ENCODE results near the gene MRPL41.
"Not testable (repeated sequence)": the region's sequence is repeated elsewhere in the genome, so short reads cannot be mapped to it uniquely, and the experiment has no call there.

The MRPL41 gene

DNA sequence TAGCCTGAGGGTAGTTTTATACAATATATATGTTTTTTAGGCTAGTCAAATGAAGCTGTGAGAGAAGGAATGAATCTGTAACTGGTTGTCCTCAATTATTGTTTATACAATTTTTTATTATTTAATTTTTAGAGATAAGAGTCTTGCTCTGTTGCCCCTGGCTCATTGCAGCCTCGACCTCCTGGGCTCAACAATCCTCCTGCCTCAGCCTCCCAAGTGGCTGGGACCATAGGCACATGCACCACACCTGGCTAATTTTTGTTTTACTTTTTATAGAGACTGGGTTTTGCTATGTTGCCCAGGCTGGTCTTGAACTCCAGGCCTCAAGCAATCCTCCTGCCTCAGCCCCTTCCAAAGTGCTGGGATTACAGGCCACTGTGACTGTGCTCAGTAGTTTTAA lies 2.7 kb downstream of the MRPL41 start:
- no peak for DNase-seq

DNA sequence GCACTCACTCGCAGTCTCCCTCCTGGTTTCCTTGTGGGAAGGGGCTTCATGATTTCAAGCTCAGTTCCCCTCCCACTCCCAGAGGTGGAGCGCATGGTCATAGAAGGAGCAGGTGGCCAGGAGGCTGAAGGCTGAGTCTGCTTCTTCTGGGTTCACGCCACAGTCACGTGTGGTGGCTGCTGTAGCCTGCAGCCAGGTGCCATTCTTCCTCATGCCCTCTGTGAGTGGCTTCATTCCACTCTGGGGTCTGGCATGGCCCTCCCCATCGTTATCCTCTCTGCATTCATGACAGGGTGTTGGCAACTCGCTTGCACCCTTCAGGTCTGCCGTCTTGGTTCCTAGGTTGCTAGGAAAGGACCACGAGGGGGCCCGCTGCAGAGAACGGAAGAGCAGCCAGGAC lies 3.5 kb downstream of the MRPL41 start:
- no peak for DNase-seq

DNA sequence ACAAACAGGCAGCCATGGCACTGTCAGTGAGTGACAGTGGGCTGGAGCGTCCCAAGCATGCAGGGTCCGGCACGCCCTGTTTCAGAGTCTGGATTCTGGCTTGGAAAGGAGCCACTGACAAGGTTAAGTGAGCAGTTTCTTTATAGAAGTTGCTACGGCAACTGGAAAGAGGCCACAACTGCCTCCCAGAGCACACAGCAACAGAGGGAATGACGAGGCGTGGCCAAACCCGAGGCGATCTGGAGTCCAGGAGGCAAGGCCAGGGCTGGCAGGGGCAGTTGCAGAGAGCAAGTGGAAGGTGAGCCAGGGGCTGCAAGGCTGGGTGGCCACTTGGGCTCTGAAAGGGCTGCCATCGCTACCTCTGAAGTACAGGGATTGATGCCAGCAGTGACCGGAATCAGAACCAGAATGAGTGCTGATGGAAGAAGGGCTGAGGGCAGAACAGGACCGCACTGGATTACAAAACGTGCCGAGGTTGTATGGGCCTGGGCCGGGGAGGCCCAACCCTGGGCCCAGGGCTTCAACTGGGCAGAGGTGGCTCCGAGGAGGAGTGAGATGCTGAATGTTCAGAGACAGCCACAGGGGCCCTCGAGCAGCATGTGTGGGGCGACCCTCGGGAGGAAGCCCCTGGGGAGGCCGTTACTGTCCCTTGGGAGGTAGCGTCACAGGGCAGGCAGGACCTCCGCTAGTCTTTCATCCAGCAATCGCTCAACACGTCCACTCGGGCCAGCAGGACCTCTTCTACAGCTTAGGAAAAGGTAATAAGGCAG lies 4.6 kb downstream of the MRPL41 start:
- DNase-seq, result no peak

DNA sequence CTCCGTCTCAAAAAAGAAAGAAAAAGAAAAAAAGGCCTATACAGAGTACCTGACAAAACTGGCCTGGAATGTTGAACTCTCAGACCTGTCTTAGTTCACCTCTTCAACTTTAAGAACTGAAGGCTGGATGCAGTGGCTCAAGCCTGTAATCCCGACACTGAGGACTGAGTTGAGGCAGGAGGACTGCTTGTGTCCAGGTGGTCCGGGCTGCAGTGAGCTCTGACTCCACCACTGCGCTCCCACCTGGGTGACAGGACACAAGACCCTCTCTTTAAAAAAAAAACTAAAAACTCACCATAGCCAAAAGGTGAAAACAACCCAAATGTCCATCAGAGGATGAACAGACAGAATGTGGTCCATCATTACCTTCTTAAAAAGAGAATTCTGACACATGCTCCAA lies 6.4 kb downstream of the MRPL41 start:
- DNase-seq, result no peak

DNA sequence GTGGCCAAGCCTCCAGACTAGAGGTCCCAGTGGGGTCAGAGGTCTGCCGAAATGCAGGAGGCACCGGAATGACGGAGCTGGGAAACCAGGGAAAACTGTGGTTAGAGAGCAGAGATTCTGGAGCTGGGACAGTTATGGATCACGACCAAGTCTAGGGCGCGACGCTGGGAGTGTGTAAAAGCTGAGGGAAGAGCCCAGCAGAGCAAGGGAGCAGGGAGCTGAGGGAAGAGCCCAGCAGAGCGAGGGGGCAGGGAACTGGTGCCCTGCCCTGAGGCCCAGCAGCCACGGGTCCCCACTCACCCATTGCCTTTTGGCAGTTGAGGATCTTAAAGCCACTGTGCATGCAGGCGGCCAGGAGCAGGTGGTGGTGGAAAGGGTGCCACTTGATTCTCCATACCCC lies 12.5 kb downstream of the MRPL41 start:
- no peak for DNase-seq

DNA sequence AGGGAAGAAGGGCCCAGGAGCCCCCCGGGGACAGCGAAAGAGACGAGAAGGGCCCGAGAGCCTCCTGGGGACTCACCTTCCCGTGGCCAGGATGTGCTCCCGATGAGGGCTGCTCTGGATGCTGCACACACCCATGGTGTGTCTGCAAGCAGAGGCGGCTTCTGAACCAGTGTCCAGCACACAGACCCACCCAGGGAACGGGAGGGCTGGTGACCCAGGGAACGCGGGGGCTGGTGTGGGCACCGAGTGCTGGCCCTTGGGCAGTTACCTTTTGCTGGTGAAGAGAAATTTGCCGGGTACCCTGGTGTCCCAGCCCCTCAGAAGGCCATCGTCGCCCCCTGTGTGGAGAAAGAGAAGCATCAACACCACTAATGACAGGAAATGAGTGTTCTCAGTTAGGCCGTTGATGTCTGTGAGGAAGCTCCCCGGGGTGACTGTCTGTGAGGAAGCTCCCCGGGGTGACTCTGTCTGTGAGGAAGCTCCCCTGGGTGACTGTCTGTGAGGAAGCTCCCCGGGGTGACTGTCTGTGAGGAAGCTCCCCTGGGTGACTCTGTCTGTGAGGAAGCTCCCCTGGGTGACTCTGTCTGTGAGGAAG lies 13.2 kb downstream of the MRPL41 start:
- no peak for DNase-seq

DNA sequence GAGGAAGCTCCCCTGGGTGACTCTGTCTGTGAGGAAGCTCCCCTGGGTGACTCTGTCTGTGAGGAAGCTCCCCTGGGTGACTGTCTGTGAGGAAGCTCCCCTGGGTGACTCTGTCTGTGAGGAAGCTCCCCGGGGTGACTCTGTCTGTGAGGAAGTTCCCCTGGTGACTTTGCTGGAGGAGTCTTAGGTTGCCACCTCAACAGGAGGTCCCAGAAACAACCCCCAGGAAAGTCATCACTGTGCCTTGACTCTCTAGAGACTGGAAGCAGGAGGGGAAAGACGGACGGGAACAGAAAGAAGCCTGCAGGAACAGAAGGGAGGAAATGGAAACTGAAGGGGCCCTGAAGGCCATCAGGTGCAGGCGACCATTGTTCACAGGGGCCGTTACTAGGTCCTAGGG lies 16.8 kb downstream of the MRPL41 start:
- not testable (repeated sequence) for DNase-seq

DNA sequence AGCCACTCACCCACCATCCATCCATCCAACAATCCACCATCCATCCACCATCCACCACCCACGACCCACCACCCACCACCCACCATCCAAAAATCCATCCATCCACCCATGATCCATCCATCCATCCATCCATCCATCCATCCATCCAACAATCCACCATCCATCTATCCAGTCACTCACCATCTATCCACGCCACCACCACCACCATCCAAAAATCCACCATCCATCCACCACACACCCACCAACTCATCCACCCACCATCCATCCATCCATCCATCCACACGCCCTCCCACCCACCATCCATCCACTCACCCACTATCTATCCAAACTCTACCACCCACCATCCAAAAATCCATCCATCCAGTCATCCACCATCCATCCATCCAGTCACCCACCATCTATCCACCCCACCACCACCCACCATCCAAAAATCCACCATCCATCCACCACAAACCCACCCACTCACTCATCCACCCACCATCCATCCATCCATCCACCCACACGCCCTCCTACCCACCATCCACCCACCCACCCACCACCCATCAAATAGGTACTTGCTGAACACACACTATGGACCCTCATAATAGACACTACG lies 18.0 kb downstream of the MRPL41 start:
- no peak for DNase-seq

DNA sequence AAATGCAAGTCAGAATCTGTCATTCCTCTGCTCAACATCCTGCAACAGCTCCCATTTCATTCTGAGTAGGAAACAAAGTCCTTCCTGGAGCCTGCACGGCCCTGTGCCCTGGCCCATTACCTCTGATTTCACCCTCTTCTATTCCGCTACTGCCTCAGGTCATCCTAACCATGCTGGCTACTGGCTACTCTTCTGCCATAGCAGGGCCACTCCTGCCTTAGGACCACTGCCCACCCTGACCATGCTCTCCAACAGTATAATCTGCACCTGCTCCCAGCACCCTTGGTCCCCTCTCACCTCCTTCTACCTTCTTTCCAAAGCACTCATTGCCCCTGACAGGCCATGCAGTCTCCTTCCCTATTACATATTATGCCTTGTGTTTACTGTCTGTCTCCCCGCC lies 18.9 kb downstream of the MRPL41 start:
- DNase-seq, result no peak

DNA sequence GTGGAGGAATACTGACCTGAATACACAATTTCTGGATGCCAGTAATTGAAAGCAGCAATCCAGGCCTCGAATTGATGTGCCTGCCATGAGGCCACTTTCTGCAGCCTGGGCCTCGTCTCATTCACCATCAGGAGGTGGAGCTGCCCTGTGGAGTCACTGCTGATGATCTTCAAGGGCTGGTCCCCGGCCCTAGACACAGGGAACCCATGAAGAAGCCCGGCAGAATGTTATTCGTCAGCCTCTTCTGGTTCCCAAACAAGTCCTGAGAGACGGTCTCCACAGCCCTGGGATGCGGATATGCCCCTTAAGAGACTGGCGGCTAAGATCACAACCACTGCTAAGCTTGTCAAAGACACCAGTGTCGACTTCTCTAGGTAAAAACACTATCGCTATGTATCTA lies 22.5 kb downstream of the MRPL41 start:
- no peak for DNase-seq

DNA sequence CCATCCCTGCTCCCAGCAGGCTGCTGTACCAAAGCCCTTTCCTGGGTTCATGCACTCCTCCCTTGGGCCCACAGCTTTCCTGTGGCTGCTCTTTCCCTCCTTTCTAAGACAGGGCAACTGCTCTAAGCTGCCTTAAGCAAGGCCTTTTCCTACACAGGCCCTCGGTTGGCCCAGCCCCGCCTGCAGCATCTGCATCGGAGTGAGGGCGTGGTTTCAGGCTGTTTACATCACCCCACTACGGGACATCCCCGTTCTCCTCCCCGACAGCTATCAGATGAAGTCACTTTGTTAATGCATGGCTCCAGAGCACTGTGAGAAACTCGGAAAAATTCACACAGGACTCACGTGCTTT lies 23.7 kb downstream of the MRPL41 start:
- no peak for DNase-seq

DNA sequence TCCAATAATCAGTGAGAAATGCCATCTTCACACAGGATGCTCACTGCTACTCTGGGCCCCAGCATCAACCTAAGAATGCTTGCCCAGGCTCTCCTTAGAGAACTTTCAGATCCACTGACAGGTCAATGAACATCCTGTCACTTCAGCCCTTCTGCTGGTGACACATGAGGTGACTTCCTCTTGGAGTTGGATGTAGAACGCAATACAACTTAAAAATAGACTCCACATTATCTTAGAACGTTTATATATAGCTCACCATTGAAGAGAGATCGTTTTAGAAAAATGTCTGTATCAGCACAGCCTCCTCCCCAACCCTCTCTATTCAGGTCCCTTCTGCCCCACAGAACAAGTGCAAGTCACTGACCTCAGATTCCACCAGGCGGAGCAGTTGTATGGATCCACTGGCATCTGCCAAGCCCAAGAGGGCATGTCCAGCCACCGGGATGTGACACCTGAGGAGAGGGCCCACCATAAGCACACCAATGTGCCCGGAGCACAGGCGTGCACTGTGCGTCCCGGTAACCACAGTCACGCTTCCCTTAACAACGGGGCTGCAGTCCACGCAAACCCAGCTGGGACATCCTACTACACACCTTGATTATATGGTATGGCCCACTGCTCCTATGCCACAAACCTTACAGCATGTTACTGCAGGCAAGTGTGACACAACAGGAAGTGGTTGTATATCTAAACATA lies 24.2 kb downstream of the MRPL41 start:
- DNase-seq, result no peak

DNA sequence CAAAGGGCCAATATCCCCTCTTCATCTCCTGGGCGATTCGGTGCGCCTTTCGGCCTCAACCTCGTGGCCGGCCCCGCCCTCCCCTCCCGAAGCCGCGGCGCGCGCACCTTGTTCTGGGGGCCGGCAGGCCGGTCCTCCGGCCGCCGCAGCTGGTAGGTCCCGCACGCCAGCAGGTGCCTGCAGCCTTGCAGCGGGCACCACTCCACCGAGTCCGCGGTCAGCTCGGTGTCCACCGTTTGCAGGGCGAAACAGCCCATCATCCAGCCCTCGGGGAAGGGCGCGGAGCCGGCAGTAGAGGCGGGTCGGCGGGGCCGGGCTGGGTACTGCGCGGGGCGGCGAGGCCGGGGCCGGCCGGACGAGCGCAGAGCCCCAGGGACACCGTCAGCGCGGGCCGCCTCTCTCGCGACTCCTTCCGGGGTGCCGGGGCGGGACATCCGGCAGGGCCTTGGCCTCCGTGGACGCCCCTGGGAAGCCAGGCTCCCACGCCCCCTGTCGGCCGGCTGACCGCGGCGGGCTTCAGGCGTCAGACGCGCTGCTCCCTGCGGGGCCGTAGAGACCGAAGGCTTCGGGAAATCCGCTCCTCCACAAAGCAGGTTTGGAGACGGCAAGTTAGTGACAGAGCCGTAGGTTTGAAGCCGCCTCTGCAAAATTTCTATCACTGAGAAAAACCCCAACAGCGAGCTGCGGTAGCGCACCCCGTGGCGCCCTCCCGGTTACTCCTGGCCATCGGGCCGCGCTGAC lies 27.0 kb downstream of the MRPL41 start, which contains the start of gene DPH7:
DPH7 (minus strand) TSS at position 408 of the 741 bp plus-strand sequence; CDS start at position 260, 148 bp downstream.
- peak; percentile 87 for DNase-seq

DNA sequence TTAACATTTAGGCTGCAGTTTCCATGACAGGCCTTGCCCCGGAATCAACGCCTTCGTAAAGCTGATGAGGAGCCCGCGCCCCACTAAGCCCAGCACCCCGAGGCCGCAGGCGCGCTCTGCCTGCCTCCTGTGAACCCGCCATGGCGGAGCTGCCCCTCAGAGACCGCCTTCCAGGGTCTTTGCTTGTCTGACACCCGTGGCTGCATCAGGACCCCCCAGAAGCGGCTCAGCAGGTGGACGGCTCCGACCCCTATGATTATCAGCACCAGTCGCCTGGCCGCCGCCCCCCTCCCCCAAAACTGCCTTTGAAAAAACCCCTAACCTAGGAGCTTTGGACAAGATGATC lies 27.6 kb downstream of the MRPL41 start:
- no peak for DNase-seq

DNA sequence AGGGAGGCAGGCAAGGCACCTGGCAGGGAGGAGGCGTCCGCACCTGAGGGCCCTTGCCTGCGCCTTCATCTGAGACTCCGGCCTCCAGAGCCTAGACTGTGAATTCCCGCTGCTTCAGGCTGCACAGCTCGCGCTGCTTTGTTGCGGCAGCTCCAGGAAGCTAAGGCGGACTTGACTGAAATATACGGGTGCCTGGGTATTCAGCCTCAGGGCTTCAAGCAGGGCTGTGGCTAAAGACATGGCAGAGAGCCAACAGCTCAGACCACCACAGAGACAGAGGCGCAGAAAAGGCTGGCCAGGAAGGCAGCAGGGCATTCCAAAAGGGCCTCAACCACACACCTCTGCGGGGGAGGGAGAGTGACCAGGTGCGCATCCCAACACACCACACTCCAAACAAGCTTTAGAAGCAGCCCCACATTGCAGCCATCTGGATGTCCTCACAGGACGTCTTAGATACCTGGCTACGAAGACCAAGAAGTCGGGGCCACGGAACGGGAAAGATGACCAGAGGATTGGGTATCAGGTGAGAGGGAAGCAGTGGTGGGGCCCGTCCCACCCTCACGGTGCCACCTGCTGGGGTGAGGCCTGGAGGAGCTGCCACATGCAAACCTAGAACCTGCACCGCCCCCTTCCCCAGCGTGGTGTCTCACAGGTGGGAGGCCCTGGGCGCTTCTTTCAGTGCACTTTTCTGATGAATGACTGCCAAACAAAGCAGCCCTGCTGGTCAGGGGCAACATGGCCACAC lies 28.7 kb downstream of the MRPL41 start:
- no peak for DNase-seq

DNA sequence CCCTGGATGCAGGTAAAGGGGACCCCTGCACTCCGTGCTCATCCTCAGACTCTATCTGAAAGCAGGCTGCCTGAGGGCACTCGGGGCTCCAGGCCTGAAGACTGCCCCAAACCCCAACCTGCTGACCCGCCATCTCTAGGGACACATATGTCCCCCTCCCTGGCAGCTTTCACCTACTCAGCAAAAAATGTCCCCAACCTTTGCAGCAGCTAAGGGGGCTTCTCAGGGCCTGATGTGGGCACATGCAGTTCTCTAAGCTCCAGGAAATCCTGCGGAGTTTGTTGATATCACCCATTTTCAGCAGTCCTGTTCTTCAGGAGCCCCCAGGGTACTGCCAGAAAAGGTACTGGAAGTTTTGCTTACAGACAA lies 29.3 kb downstream of the MRPL41 start:
- no peak for DNase-seq

DNA sequence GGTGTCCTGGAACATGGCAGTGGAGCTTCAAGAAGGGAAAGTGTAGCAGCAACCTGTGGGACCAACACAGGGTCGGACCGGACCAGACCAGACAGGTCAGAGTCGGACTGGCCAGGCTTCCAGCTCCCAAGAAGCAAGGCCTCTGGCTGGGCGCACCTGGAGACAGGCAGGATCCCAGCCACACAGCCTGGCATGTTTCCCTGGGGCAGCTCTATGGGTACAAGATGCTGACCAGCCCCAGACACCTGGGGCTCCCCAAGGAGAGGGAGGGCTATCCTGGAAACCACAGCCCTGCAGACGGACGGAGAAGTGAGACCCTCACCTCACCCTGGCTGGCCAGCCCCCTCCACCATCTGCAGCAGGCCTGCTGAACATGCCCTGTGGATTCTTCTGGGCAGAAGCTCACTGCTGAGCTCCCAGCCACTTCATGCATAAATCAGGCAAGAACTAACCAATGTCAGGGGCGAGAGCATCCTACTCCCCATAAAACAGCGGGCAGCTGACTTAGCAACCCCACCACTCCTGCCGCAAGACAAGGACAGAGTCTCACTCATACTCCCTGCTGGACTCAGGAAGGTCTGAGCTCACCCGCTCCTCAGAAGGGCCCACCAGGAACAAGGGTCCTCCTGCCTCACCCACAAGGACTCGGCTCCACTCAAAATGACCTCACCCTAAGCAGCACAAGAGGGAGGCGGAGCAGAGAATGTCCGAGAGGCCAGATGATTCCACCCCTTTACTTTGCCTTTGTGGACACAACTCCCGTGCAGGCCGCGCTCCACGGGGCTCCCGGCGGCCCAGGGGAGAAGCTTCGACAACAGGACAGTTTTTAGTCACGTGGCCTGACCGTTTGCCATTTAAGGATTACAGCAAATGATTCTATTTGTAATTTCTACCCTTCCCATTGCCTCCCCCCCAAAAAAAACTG lies 29.9 kb downstream of the MRPL41 start:
- no peak for DNase-seq

DNA sequence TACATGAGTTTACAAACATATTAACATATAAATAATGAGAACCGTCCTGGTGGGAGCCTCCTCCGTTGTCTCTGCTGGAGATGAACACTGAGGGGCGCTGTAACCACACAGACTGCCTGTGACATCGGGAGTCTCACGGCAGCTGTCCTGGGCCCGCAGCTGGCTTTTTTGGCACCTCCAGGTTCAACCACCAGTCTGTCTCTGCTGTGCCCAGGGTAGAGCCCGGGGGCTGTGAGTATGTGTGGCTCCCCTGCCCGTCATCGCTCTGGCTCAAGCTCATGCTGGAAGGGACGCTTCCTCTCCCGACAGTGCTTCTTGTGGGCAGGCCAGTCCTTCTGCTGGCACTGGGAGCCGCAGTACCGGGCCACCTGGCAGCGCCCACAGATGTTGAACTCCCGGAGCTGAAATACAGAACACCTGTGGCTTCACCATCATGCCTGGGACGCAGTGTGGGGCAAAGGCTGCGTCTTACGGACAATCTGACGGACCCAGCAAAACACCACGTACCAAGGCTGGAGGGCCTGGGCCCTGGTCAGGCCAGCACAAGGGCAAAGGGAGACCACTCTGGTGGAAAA lies 30.7 kb downstream of the MRPL41 start:
- DNase-seq, result no peak

DNA sequence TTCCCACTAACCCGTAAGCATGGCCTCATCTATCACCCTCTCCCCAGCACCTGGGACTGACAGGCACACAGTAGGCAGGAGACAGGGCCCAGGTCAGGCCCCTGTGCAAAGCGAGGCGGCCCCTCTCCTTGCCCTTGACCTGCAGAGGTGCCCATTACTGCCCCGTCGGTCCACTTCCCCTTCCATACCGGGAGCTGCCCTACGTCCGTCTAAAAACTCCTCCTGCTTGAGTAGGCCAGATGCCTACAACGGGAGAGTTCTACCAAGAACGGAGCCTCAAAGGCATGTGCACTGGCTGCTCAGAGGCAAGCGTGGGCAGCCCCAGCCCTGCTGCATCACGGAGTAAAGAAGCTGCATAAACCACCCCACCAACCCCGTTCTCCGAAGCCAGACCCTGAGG lies 31.7 kb downstream of the MRPL41 start:
- DNase-seq, result no peak

DNA sequence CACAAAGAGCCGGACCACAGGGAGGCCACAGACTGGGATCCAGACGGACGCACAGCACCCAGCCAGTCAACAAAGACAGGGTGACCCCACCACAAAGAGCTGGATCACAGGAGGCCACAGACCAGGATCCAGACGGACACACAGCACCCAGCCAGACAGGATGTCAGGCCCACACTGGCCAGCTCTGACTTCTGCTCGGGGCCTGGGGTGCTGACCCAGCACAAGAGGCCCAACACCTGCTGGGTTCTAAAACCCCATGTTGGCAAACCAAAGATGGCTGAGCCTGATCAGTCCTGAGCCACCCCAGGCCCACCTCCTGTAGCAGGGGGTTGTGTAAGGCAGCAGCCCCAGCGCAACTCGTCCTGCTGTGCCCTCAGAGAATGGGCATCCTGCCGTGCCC lies 32.3 kb downstream of the MRPL41 start:
- DNase-seq, result no peak

DNA sequence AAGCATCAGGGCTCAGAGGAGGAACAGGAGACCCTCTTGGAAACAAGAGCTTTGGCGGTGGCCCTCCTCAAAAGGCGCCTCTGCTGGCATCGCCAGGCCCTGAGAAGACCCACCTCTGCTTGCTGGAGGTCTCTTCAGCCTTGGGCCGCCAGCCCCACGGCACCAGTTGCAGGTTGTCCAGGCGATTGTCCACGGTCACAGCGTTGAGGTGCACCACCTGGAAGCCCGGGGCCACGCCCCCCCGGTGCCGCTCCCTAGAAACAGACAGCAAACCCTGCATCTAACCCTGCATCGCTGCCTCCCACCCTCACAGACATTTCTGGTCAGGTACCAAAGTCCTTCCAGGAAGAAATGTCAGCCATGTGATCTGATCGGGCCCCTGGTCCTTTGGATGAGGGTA lies 35.2 kb downstream of the MRPL41 start:
- DNase-seq, result no peak
